ENCODE results near the gene TINAGL1. TPM values are rescaled to one million over a fixed set of nuclear protein-coding genes. Genes with fewer than 3 reads are reported as not detected.

The TINAGL1 gene
- total and polyA plus RNA-seq, 2 of the 13 experiments (the other 11 are each of a cell fraction or from before 2014, with no cell fraction given) = 24.7 to 76.8 TPM

GRCh38 chr1:31572323-31573104, 3.8 kb upstream of the TINAGL1 start (continued):
- TF ChIP-seq ARNT (IDR thresholded peaks at IDR 0.05) (no peak), ZNF772 (CRISPR knock-in tag; IDR thresholded peaks at IDR 0.05) (no peak), SKI (IDR thresholded peaks at IDR 0.05; ENCODE audit: partially characterized antibody) (peak; percentile 47), REL (CRISPR knock-in tag; conservative IDR thresholded peaks at IDR 0.05) (no peak), SAFB2 (CRISPR knock-in tag; IDR thresholded peaks at IDR 0.05; ENCODE audit: borderline replicate concordance, low read depth) (no peak), GATAD1 (CRISPR knock-in tag; IDR thresholded peaks at IDR 0.05) (peak; percentile 50; the same call in 1 of the 2 replicates), TMF1 (CRISPR knock-in tag; IDR thresholded peaks at IDR 0.05; ENCODE audit: low read depth) (no peak), ZNF333 (CRISPR knock-in tag; IDR thresholded peaks at IDR 0.05; ENCODE audit: borderline replicate concordance) (no peak), REXO4 (CRISPR knock-in tag; IDR thresholded peaks at IDR 0.05; ENCODE audit: borderline replicate concordance) (no peak), ZBTB7B (CRISPR knock-in tag; IDR thresholded peaks at IDR 0.05) (no peak), ZNF550 (CRISPR knock-in tag; IDR thresholded peaks at IDR 0.05; ENCODE audit: borderline replicate concordance) (no peak), ZNF737 (CRISPR knock-in tag; IDR thresholded peaks at IDR 0.05; ENCODE audit: borderline replicate concordance) (no peak), SRSF9 (IDR thresholded peaks at IDR 0.05; ENCODE audit: borderline replicate concordance, insufficient read depth, low read depth, low read length, poor library complexity, severe bottlenecking) (no peak), ZNF784 (CRISPR knock-in tag; IDR thresholded peaks at IDR 0.05; ENCODE audit: borderline replicate concordance) (no peak), ZKSCAN8 (CRISPR knock-in tag; IDR thresholded peaks at IDR 0.05; ENCODE audit: borderline replicate concordance) (peak; percentile 68; the same call in 1 of the 2 replicates), KMT2B (CRISPR knock-in tag; IDR thresholded peaks at IDR 0.05) (no peak), ZNF230 (CRISPR knock-in tag; IDR thresholded peaks at IDR 0.05) (no peak), BRD4 (CRISPR knock-in tag; IDR thresholded peaks at IDR 0.05) (no peak), CERS6 (CRISPR knock-in tag; IDR thresholded peaks at IDR 0.05) (no peak), ZEB1 (IDR thresholded peaks at IDR 0.05; ENCODE audit: insufficient replicate concordance, low read depth) (no peak), ZNF609 (CRISPR knock-in tag; IDR thresholded peaks at IDR 0.05; ENCODE audit: borderline replicate concordance) (no peak; the same call in 1 of the 2 replicates), CENPT (CRISPR knock-in tag; IDR thresholded peaks at IDR 0.05; ENCODE audit: low read depth) (no peak), KLF15 (CRISPR knock-in tag; IDR thresholded peaks at IDR 0.05; ENCODE audit: borderline replicate concordance) (no peak), HOXA7 (CRISPR knock-in tag; IDR thresholded peaks at IDR 0.05) (no peak)

Measured in HepG2 (cell line).